OCI-M2 (cell line): ENCODE results near the gene CALHM6.

Source experiments
- DNase-seq: peaks from one replicate; lab custom pipeline; 2025; ENCODE audit not compliant: unreplicated experiment; lab: John Stamatoyannopoulos, UW

CALHM6 gene

GRCh38 chr6:116461331-116461931 lies at the start of gene CALHM6:
TSS of gene CALHM6 (plus strand) at chr6:116461375. CDS start at chr6:116461930, 555 bp downstream.
- no peak for DNase-seq

DNA sequence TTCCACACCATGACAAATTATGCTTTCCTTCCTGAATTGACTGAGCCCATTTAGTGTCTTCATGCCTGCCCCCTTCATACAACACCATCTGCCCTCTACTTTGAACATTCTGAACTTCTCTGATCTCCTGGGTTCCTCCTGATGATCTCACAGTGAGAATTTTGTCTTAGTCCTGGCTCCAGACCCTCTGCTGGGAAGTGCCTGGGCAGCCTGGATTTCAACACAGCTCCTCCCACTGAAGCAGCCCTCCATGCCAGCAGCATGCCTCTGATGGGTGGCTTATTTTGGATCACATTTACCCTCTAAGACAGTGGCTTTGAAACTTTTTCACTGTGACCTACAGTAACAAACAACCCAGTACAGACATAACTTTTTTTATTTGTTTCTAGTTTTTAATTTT lies 48.9 kb upstream of the CALHM6 start:
- no peak for DNase-seq

GRCh38 chr6:116413357-116413756 lies 47.8 kb upstream of the CALHM6 start:
- no peak for DNase-seq

DNA sequence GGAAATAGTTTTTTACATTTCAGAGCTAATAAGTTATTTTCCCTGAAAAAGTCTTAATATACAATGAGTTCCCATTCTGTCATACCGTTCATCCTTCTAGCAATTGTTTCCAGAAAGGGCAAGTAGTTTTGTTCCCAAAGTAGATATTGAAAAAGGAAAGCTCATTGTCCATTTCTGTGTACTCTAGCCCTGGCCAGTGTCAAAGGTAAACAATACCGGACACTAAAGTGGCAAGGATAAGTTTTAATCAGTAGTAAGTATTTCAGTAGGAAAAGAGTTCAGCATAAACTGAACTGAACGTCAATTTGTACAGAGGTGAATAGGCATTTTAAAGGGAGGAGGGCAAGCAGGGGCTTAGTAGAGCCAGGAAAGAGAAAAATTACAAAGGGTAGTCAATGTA lies 43.5 kb upstream of the CALHM6 start:
- DNase-seq = no peak

DNA sequence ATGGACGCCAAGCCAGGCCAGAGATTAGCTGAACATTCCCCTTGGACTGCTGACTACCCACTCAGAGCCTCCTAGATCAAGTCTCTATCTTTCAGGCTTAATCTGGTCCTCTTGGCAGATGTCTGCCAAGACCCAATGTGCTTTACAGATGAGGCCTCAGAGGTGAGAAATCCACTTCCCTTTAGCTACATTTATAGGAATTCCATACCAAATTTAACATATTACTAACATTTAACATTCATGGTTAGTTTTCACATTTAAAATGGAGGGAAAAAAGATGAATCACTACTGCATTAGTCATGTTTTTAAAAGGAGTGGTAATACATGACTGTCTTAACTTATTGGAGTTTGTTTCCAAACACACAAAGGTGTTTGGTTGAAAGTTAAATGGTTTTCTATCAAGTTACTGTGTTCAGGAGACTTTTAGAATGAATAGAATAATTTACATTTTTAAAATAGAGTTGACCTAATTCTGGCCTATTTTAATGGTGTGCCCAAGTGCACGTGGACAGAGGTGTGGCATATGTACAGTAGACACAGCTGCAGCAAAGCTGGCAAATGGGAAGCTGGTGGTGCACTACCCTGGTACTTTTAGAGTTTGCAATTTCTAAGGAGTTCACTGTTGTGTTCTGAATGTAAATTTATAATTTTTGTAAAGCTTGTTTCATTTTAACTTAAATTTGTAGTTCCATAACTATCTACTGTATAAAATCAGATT lies 41.9 kb upstream of the CALHM6 start:
- DNase-seq = no peak

GRCh38 chr6:116420341-116420740 lies 40.8 kb upstream of the CALHM6 start:
- no peak for DNase-seq

- no peak for DNase-seq
Measured at GRCh38 chr6:116422238-116422637, 38.9 kb upstream of the CALHM6 start.

- DNase-seq = no peak
Measured at GRCh38 chr6:116424001-116424400, 37.2 kb upstream of the CALHM6 start.

- no peak for DNase-seq
Measured at GRCh38 chr6:116426551-116426950, 34.6 kb upstream of the CALHM6 start.

DNA sequence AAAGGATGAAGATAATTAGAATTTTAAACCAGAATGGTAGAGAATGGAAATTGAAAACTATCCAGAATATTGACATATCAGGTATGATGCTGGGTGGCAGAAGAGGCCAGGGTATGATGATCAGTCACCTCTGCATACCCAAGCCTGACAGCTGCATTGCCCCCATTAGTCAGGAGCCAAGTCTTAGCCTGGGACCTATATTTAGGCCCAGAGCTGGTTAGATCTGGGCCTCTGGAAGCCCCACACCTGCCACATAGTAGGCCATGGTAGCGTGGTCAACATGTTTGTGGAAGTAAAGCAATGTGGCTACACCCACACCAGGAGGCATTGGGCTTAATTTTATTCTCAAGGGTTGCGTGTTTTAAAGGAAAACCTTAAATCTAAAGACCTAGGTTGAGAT lies 32.1 kb upstream of the CALHM6 start:
- DNase-seq = no peak

DNA sequence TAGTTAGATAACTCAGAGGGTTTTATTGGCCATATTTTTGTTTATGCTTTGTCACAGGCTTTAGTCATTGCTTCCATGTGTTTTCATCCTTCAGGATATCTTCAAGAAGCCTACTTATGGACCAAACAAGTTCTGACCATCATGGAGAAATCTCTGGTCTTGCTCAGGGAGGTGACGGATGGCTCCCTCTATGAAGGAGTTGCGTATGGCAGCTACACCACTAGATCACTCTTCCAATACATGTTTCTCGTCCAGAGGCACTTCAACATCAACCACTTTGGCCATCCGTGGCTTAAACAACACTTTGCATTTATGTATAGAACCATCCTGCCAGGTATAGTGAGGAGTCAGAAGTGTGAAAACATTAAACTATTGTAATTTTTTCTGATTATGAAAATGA lies 30.3 kb upstream of the CALHM6 start:
- no peak for DNase-seq

DNA sequence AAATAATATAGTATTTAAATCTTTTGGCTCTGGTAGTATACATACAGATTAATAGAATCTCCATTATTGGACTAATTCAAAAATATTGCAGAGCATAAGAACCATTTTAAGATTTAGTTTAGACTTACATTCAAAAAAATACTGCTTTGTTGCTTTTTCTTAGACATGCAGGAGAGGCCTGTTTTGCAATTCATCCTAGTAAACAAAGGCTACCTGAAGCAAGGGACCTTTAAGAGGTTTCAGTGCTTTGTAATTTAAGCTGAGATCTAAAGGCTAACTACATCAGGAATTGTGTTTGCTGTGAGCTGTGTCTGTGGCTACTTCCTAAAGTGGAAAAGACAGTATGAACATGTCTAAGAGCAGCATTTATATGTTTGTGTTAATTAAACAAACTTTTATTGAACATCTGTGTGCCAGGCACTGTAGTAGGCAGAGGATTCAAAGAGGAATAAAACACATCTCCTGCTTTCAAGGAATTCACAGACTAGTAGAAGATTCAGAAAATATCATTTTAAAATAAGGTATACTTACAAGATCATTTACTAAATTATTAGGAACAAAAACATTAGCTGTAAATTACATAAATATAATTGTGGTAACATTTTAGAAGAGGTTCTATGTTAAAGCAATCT lies 29.1 kb upstream of the CALHM6 start:
- DNase-seq = no peak

DNA sequence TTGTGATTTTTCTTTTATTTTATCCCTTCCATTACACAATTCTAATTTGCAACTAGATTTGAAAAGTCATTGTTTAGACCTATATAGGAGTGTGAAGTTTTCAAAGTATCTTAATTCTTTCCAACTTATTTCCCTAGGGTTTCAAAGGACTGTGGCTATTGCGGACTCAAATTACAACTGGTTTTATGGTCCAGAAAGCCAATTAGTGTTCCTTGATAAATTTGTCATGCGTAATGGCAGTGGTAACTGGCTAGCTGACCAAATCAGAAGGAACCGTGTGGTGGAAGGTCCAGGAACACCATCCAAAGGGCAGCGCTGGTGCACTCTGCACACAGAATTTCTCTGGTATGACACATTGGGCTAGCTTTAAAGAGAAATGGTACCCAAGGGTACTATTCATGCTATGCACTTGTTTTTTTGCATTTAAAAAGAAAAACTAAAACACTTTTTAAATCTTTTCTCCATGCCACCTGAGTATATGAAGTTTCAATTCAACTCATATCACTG lies 27.9 kb upstream of the CALHM6 start:
- DNase-seq = no peak

DNA sequence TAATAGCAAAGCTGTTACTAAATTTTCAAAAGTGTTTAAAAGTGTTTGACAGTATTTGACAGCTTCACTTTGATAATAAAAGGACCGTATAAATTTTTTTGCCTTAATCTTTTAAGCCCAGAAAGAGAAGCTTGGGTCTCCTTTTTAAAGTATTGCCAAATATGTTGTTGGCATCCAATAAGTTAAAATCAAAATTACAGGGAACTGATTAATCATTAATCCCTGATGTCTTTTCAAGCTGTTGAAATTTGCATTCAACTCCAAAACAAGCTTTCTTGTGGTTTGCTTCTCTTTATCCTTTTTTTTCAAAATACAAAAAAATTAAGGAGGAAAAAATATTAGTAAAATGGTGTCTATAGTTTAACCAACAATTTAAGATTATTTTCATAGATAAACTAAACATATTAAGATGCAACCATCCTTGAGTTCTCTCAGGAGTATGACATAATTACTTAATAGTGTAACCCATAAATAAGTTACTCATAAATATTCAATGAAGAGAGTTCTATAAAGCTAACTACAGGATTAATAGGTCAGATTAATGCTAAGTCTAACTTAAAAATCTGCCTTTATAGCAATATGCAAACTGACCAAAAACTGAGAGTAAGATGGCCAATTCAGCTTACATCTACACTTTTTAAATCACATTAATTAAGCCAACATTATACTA lies 27.0 kb upstream of the CALHM6 start:
- no peak for DNase-seq

DNA sequence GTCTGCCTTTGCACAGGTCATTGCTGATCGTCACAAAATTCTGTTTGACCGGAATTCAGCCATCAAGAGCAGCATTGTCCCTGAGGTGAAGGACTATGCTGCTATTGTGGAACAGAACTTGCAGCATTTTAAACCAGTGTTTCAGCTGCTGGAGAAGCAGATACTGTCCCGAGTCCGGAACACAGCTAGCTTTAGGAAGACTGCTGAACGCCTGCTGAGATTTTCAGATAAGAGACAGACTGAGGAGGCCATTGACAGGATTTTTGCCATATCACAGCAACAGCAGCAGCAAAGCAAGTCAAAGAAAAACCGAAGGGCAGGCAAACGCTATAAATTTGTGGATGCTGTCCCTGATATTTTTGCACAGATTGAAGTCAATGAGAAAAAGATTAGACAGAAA lies 24.6 kb upstream of the CALHM6 start:
- DNase-seq = no peak

- no peak for DNase-seq
Measured at GRCh38 chr6:116437656-116438055, 23.5 kb upstream of the CALHM6 start.

GRCh38 chr6:116438590-116439448 lies 22.4 kb upstream of the CALHM6 start:
- no peak for DNase-seq

GRCh38 chr6:116439522-116440051 lies 21.6 kb upstream of the CALHM6 start:
- DNase-seq = no peak

DNA sequence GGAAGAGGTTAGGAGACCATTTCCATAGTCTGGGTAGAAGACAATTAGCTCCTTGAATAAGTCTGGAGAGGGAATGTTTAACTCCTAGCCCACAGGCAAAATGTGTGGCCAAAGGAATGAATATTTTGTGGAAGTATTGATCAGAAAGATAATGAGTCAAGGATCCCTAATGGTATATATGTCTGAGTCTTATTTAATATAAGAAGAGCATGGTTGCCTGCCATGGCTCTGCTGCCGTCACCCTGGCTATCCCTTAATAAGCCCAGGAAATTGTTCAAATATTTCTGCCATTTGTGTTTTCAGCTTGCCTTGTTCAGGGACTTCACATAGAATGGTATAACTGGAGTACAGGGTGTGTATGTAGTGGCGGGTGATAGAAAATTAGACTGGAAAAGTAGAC lies 18.1 kb upstream of the CALHM6 start:
- no peak for DNase-seq

GRCh38 chr6:116444092-116444491 lies 17.1 kb upstream of the CALHM6 start:
- DNase-seq = no peak

DNA sequence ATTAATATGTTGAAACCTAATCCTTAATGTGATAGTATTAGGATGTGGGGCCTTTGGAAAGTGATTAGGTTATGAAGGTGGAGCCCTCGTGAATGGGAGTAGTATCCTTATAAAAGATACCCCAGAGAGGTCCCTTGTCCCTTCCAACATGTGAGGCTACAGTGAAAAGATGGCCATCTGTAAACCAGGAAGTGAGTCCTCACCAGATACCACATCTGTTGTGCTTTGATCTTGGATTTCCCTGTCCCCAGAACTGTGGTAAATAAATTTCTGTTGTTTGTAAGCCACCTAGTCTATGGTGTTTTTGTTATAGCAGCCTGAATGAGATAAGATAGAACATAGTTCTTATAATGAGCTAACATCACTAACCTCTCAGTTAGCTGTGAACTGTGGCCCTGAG lies 16.6 kb upstream of the CALHM6 start:
- no peak for DNase-seq
